Neural crest cell (in vitro differentiated cells): ENCODE measurements around the gene WSCD1. TPM values are rescaled to one million over a fixed set of nuclear protein-coding genes. Genes with fewer than 3 reads are reported as not detected.

ENCODE experiments used
- DNase-seq: peaks from one replicate; pipeline ENCODE4 v3.0.0; 2021; ENCODE audit warnings: low read depth, mixed read lengths, low spot score
- H3K27ac Mint-ChIP-seq: one replicate; pipeline ENCODE4 v1.8.0; 2021; ENCODE audit warnings: mild to moderate bottlenecking, mixed read lengths; ENCODE audit not compliant: unreplicated experiment
- H3K27me3 Mint-ChIP-seq: 2 replicates; pipeline ENCODE4 v1.8.0; 2021; ENCODE audit warnings: low read depth, mild to moderate bottlenecking, mixed read lengths
- H3K36me3 Mint-ChIP-seq: 2 replicates; pipeline ENCODE4 v1.8.0; 2021; ENCODE audit warnings: low read depth, mild to moderate bottlenecking, mixed read lengths
- H3K4me1 Mint-ChIP-seq: 2 replicates; pipeline ENCODE4 v1.8.0; 2021; ENCODE audit warnings: mixed read lengths
- H3K4me3 Mint-ChIP-seq: one replicate; pipeline ENCODE4 v1.8.0; 2021; ENCODE audit warnings: mild to moderate bottlenecking, mixed read lengths
- H3K9me3 Mint-ChIP-seq: 2 replicates; pipeline ENCODE4 v1.8.0; 2021; ENCODE audit warnings: mixed read lengths
- CTCF ChIP-seq: fragments of 200-600 bp; sonication (generic); conservative IDR thresholded peaks from 2 replicates; pipeline ENCODE4 v1.5.0; 2021; ENCODE audit warnings: antibody characterized with exemption, mild to moderate bottlenecking
- total RNA-seq: library from RNA; stranded (reverse); gene quantifications from 2 replicates; pipeline ENCODE4 v1.2.1, GENCODE V29; 2021

WSCD1 gene
- total RNA-seq, 1 donor from 2014 or later = 93.3 TPM

- peaks cover 46% of the 10 kb centered on the region for H3K4me1 Mint-ChIP-seq
- H3K27me3 Mint-ChIP-seq = no peaks in the 10 kb centered on the region
- DNase-seq = no peak
- peak overlapping the region; percentile 64 for H3K4me3 Mint-ChIP-seq
- TF ChIP-seq CTCF = no peak
- no peaks in the 10 kb centered on the region for H3K36me3 Mint-ChIP-seq
- no peaks in the 10 kb centered on the region for H3K9me3 Mint-ChIP-seq
- H3K27ac Mint-ChIP-seq = peak overlapping the region; percentile 90
Observed at GRCh38 chr17:6162892-6163291, 92.7 kb downstream of the WSCD1 start.

- DNase-seq = no peak
- Mint-ChIP-seq H3K4me3 (no peak overlapping the region), H3K9me3 (no peaks in the 10 kb centered on the region), H3K36me3 (no peaks in the 10 kb centered on the region), H3K27ac (no peak overlapping the region), H3K27me3 (no peaks in the 10 kb centered on the region), H3K4me1 (peaks cover 51% of the 10 kb centered on the region)
- TF ChIP-seq CTCF = no peak
Observed at GRCh38 chr17:6163612-6164333, 93.6 kb downstream of the WSCD1 start.

- TF ChIP-seq CTCF = no peak
- DNase-seq = no peak
- no peaks in the 10 kb centered on the region for H3K36me3 Mint-ChIP-seq
- H3K4me3 Mint-ChIP-seq = no peak overlapping the region
- no peaks in the 10 kb centered on the region for H3K27me3 Mint-ChIP-seq
- H3K9me3 Mint-ChIP-seq = no peaks in the 10 kb centered on the region
- H3K4me1 Mint-ChIP-seq = peaks cover 39% of the 10 kb centered on the region
- no peak overlapping the region for H3K27ac Mint-ChIP-seq
Observed at GRCh38 chr17:6164996-6165395, 94.8 kb downstream of the WSCD1 start.

GRCh38 chr17:6165806-6166205, 95.6 kb downstream of the WSCD1 start:
- Mint-ChIP-seq H3K4me3 (no peak overlapping the region), H3K9me3 (no peaks in the 10 kb centered on the region), H3K27ac (no peak overlapping the region), H3K4me1 (peaks cover 34% of the 10 kb centered on the region), H3K36me3 (no peaks in the 10 kb centered on the region), H3K27me3 (no peaks in the 10 kb centered on the region)
- no peak for DNase-seq
- no peak for TF ChIP-seq CTCF

- DNase-seq = no peak
- Mint-ChIP-seq H3K27me3 (no peaks in the 10 kb centered on the region), H3K9me3 (peaks cover 5% of the 10 kb centered on the region), H3K4me3 (no peak overlapping the region), H3K27ac (no peak overlapping the region), H3K4me1 (peaks cover 35% of the 10 kb centered on the region), H3K36me3 (no peaks in the 10 kb centered on the region)
- no peak for TF ChIP-seq CTCF
Observed at GRCh38 chr17:6166492-6167179, 96.5 kb downstream of the WSCD1 start.
